SK-N-MC (cell line): ENCODE data around the gene PLD1.

ENCODE experiments used
- DNase-seq: peaks from one replicate; pipeline ENCODE4 v3.0.0-alpha.2; 2011; ENCODE audit warnings: low read depth, low spot score
- H3K27ac ChIP-seq: fragments of 200-600 bp; sonication (generic); 2 replicates; pipeline ENCODE4 v1.5.1; 2016; ENCODE audit warnings: mixed run types
- H3K36me3 ChIP-seq: fragments of 200-600 bp; sonication (generic); 2 replicates; pipeline ENCODE4 v1.6.1; 2017; ENCODE audit warnings: antibody characterized with exemption, low read length, mixed read lengths; ENCODE audit not compliant: insufficient read depth
- H3K4me3 ChIP-seq: fragments of 200-600 bp; sonication (generic); 2 replicates; pipeline ENCODE4 v1.5.1; 2016
- H3K9ac ChIP-seq: fragments of 200-600 bp; sonication (generic); 2 replicates; pipeline ENCODE4 v1.8.0; 2017; ENCODE audit warnings: mixed run types, mixed read lengths; ENCODE audit not compliant: insufficient read length
- H3K9me3 ChIP-seq: fragments of 200-600 bp; sonication (generic); 2 replicates; pipeline ENCODE4 v1.6.1; 2017; ENCODE audit warnings: low read depth, mild to moderate bottlenecking, antibody characterized with exemption, low read length, moderate library complexity, mixed read lengths
- EZH2 ChIP-seq: fragments of 200-600 bp; sonication (generic); IDR thresholded peaks from one replicate; pipeline ENCODE4 v1.6.1; 2017; ENCODE audit warnings: antibody characterized with exemption
- FOXP2 ChIP-seq: optimal IDR thresholded peaks from 2 replicates; pipeline ENCODE3; 2011; ENCODE audit warnings: mild to moderate bottlenecking, moderate library complexity; ENCODE audit not compliant: insufficient read depth; ENCODE audit errors: extremely low read length, control extremely low read depth
- POLR2AphosphoS5 ChIP-seq: IDR thresholded peaks from 2 replicates; pipeline ENCODE4 v1.6.1; 2012; ENCODE audit warnings: mild to moderate bottlenecking, low read depth, low read length, borderline replicate concordance

The PLD1 gene

DNA sequence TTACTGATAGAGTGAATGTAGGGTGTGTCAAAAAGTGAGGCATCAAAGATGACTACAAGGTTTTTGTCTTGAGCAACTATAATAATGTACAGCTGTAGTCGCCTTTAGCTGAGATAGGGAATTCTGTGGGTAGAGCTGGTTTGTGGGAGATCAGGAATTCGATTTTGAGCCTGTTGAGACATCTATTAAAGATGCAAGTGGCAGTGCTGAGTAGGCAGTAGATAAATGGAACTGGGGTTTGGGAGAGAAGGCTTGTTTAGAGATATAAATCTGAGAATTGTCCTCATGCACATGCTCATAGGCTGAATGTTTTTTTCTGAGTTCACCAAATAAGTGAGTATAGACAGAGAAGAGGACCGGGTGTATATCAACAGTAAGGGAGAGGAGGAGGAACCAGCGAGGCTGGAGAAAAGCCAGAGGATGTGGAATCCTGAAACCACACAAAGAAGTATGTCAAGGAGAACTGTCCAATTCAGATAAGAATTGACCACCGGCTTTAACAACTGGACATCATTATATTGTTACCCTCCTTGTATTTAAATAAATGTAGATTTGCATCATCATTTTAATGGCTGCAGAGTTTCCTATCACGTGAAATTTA lies 204.0 kb downstream of the PLD1 start:
- no peak for DNase-seq
- H3K9ac ChIP-seq: no peak overlapping the region
- no peaks in the 10 kb centered on the region for H3K36me3 ChIP-seq
- no peak overlapping the region for H3K27ac ChIP-seq
- H3K9me3 ChIP-seq: no peaks in the 10 kb centered on the region
- no peak overlapping the region for H3K4me3 ChIP-seq
- TF ChIP-seq EZH2: no peak
- no peak for TF ChIP-seq POLR2AphosphoS5

GRCh38 chr3:171604370-171604769 lies 205.9 kb downstream of the PLD1 start:
- DNase-seq: no peak
- Histone ChIP-seq H3K36me3 (no peaks in the 10 kb centered on the region), H3K9me3 (no peaks in the 10 kb centered on the region), H3K9ac (no peak overlapping the region), H3K4me3 (no peak overlapping the region), H3K27ac (no peak overlapping the region)
- TF ChIP-seq FOXP2 (no peak), EZH2 (no peak), POLR2AphosphoS5 (no peak)

- Histone ChIP-seq H3K9ac (no peak overlapping the region), H3K27ac (no peak overlapping the region), H3K36me3 (no peaks in the 10 kb centered on the region), H3K4me3 (no peak overlapping the region), H3K9me3 (no peaks in the 10 kb centered on the region)
- DNase-seq: no peak
- TF ChIP-seq EZH2: no peak
- no peak for TF ChIP-seq FOXP2
- no peak for TF ChIP-seq POLR2AphosphoS5
Measured at GRCh38 chr3:171602072-171602471, 208.2 kb downstream of the PLD1 start.

- no peak for DNase-seq
- Histone ChIP-seq H3K36me3 (no peaks in the 10 kb centered on the region), H3K9ac (no peak overlapping the region), H3K27ac (no peak overlapping the region), H3K4me3 (no peak overlapping the region), H3K9me3 (no peaks in the 10 kb centered on the region)
- no peak for TF ChIP-seq POLR2AphosphoS5
- no peak for TF ChIP-seq EZH2
- no peak for TF ChIP-seq FOXP2
Measured at GRCh38 chr3:171600030-171600429, 210.3 kb downstream of the PLD1 start.

DNA sequence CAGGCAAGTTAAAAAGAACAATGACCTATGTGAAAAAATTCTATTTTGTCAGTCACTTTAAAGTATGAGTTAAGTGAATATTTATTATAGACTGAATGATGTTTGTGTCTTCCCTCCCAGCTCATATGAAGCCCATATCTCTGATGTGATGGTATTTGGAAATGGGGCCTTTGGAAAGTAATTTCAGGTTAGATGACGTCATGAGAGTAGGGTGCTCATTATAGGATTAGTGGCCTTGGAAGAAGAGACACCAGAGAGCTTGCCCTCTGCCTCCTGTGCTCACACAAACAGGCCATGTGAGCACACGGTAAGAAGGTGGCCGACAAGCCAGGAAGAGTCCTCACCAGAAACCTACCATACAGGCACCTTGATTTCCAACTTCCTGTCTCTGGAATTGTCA lies 211.3 kb downstream of the PLD1 start:
- no peak for TF ChIP-seq EZH2
- TF ChIP-seq POLR2AphosphoS5: no peak
- TF ChIP-seq FOXP2: no peak
- Histone ChIP-seq H3K4me3 (no peak overlapping the region), H3K36me3 (no peaks in the 10 kb centered on the region), H3K27ac (no peak overlapping the region), H3K9me3 (no peaks in the 10 kb centered on the region), H3K9ac (no peak overlapping the region)
- DNase-seq: no peak

DNA sequence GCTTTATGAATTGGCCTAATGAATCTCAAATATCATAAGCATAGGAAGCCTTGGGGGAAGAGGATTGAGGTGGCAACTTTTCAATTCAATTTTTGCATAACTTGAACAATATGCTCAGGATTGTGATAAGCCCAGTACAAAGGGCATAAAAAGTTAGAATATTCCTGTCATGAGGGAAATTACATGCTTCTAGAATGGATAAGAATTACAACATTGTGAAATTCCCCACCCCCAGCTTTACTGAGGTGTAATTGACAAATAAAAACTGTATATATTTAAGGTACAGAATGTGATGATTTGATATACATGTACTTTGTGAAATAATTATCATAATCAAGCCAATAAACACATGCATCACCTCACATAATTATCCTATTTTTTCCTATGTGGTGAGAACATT lies 217.5 kb downstream of the PLD1 start:
- no peak for DNase-seq
- Histone ChIP-seq H3K36me3 (no peaks in the 10 kb centered on the region), H3K4me3 (no peak overlapping the region), H3K9me3 (no peaks in the 10 kb centered on the region), H3K9ac (no peak overlapping the region), H3K27ac (no peak overlapping the region)
- TF ChIP-seq POLR2AphosphoS5: no peak

DNA sequence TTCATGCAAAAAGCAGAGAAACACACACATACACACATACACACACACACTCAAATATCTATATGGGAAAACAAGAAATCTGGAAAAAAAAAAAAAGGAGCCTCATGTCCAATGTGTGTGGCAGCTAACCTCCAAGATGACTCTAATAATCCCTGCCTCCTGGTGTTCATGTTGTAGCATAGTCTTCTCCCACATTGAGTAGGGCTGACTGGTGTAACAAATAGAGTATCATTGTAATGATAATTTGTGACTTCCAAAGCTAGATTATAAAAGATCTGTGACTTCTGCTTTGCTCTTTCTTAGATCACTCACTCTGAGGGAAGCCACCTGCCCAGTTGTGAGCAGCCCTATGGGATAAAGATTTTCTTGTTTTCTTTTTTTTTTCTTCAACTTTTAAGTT lies 219.2 kb downstream of the PLD1 start:
- H3K4me3 ChIP-seq: no peak overlapping the region
- no peak overlapping the region for H3K27ac ChIP-seq
- H3K9ac ChIP-seq: no peak overlapping the region
- no peak for DNase-seq
- no peaks in the 10 kb centered on the region for H3K9me3 ChIP-seq
- no peaks in the 10 kb centered on the region for H3K36me3 ChIP-seq
- no peak for TF ChIP-seq FOXP2
- no peak for TF ChIP-seq POLR2AphosphoS5
- no peak for TF ChIP-seq EZH2

- TF ChIP-seq FOXP2: no peak
- no peak for TF ChIP-seq POLR2AphosphoS5
- TF ChIP-seq EZH2: no peak
- H3K4me3 ChIP-seq: no peak overlapping the region
- DNase-seq: no peak
- H3K9ac ChIP-seq: no peak overlapping the region
- no peaks in the 10 kb centered on the region for H3K9me3 ChIP-seq
- no peak overlapping the region for H3K27ac ChIP-seq
- no peaks in the 10 kb centered on the region for H3K36me3 ChIP-seq
Measured at GRCh38 chr3:171586274-171586673, 224.0 kb downstream of the PLD1 start.

DNA sequence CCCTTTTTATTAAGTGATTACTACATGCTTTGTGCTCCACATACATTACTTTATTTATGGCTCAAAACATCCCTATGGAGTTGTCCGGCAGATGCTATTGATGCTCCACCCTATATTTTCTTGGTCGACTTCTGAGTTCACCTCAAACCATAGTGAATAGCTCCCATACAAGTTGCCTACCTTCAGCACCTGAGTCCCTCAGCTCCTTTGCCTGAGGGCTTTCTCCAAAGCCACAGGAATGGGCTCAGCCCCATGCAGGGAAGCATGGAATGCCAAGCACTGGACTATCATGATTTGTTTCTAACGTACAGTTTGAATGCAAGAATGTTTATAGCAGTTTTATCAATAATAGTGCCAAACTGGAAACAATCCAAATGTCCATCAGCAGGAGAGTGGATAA lies 225.2 kb downstream of the PLD1 start:
- H3K36me3 ChIP-seq: no peaks in the 10 kb centered on the region
- H3K4me3 ChIP-seq: no peak overlapping the region
- no peak for DNase-seq
- TF ChIP-seq POLR2AphosphoS5 (no peak), FOXP2 (no peak)
- no peak overlapping the region for H3K27ac ChIP-seq
- H3K9ac ChIP-seq: no peak overlapping the region
- no peaks in the 10 kb centered on the region for H3K9me3 ChIP-seq
